Tibial nerve (tissue), 4 donors: ENCODE results near the gene CTNNBIP1. TPM values are rescaled to one million over a fixed set of nuclear protein-coding genes. Genes with fewer than 3 reads are reported as not detected.

ENCODE experiments used
- DNase-seq, 2 donors: peaks; one replicate each; pipeline ENCODE4 v3.0.0-alpha.2; 2019; ENCODE audit warnings: low spot score in 2 of 2
- H3K27ac ChIP-seq, 4 donors: fragments of 200-600 bp; sonication (generic) in 3 of 4; one replicate each; pipeline ENCODE4 v1.5.1; 2017 to 2019; ENCODE audit warnings: mild to moderate bottlenecking in 1 of 4
- H3K27me3 ChIP-seq, 2 donors: fragments of 200-600 bp; sonication (generic) in 1 of 2; one replicate each; pipeline versions ENCODE4 v1.5.1 to v1.6.0; 2017 to 2019
- H3K36me3 ChIP-seq, 3 donors: fragments of 200-600 bp; sonication (generic); one replicate each; pipeline ENCODE4 v1.5.1; 2018 to 2019
- H3K4me1 ChIP-seq, 4 donors: fragments of 200-600 bp; sonication (generic) in 3 of 4; one replicate each; pipeline ENCODE4 v1.5.1; 2017 to 2019
- H3K4me3 ChIP-seq, 4 donors: fragments of 200-600 bp; sonication (generic) in 3 of 4; one replicate each; pipeline ENCODE4 v1.5.1; 2017 to 2019; ENCODE audit warnings: mild to moderate bottlenecking in 1 of 4, moderate library complexity in 1 of 4
- H3K9me3 ChIP-seq, 4 donors: fragments of 200-600 bp; sonication (generic) in 3 of 4; one replicate each; pipeline ENCODE4 v1.5.1; 2017 to 2019
- EP300 ChIP-seq, 2 donors: sonication (generic); formaldehyde crosslinking; IDR thresholded peaks; one replicate each; pipeline ENCODE4 v1.6.1; 2017; ENCODE audit warnings: antibody characterized with exemption in 2 of 2, mild to moderate bottlenecking in 1 of 2
- POLR2A ChIP-seq, 2 donors: fragments of 450-650 bp; IDR thresholded peaks; one replicate each; pipeline ENCODE4 v1.6.1; 2017; ENCODE audit warnings: antibody characterized with exemption in 2 of 2, mild to moderate bottlenecking in 2 of 2, moderate library complexity in 2 of 2
- WGBS, 2 donors: methylation state at CpG; one replicate each; pipeline ENCODE4 v1.1.5; 2018; 5-methylcytosine and 5-hydroxymethylcytosine counted together
- total RNA-seq, 4 donors: library from RNA; depleted of rRNA; stranded (reverse); fragments of >200 nt; gene quantifications; one replicate each; pipeline ENCODE4 v1.1.0, GENCODE V29; 2016
- TF ChIP-seq, protein P1 (sequence below), 5 experiments: fragments of 200-600 bp in 3 of 5; fragments of 450-650 bp in 2 of 5; sonication (generic) in 3 of 5; IDR thresholded peaks; one replicate each; pipeline ENCODE4 v1.5.1; 2016 to 2019; ENCODE audit warnings: antibody characterized with exemption in 5 of 5, mild to moderate bottlenecking in 3 of 5, moderate library complexity in 2 of 5

Gene CTNNBIP1
- total RNA-seq, 4 donors from 2014 or later, result 17.0 to 24.9 (median 20.3) TPM

DNA sequence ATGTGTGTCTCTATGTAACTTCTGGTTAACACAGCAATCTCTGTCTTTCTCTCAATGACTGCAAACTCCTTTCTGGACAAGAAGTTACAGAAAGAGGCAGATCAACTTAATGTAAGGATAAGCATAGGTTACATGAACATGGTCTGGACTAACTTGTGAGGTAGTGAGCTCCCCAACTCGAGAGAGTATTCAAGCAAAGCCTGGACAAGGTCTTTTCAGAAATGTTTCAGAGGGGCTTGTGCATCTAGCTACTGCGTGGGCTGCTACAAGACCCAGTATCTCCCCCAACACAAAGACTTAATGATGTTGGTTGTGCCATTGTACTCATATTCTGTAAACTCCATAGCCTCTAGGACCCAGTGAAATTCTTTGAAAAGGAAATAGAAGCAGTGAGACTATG is 62.8 kb downstream of the CTNNBIP1 start:
- H3K4me1 ChIP-seq, result peaks cover 0 to 19% (median 0%) of the 10 kb centered on the region in 4 donors
- no peak for DNase-seq
- H3K36me3 ChIP-seq, result peaks cover 0 to 21% (median 0%) of the 10 kb centered on the region in 3 donors
- H3K9me3 ChIP-seq, result no peaks in the 10 kb centered on the region
- no peaks in the 10 kb centered on the region for H3K27me3 ChIP-seq
- no peak overlapping the region for H3K4me3 ChIP-seq
- 90 to 91% methylated on average over 2 of the region's 2 CpGs for WGBS, 2 donors
- TF ChIP-seq EP300 (IDR thresholded peaks at IDR 0.05) (no peak), POLR2A (IDR thresholded peaks at IDR 0.05) (no peak)
- TF ChIP-seq, protein P1, sequence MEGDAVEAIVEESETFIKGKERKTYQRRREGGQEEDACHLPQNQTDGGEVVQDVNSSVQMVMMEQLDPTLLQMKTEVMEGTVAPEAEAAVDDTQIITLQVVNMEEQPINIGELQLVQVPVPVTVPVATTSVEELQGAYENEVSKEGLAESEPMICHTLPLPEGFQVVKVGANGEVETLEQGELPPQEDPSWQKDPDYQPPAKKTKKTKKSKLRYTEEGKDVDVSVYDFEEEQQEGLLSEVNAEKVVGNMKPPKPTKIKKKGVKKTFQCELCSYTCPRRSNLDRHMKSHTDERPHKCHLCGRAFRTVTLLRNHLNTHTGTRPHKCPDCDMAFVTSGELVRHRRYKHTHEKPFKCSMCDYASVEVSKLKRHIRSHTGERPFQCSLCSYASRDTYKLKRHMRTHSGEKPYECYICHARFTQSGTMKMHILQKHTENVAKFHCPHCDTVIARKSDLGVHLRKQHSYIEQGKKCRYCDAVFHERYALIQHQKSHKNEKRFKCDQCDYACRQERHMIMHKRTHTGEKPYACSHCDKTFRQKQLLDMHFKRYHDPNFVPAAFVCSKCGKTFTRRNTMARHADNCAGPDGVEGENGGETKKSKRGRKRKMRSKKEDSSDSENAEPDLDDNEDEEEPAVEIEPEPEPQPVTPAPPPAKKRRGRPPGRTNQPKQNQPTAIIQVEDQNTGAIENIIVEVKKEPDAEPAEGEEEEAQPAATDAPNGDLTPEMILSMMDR (IDR thresholded peaks at IDR 0.05), result no peak
- H3K27ac ChIP-seq, result no peak overlapping the region

DNA sequence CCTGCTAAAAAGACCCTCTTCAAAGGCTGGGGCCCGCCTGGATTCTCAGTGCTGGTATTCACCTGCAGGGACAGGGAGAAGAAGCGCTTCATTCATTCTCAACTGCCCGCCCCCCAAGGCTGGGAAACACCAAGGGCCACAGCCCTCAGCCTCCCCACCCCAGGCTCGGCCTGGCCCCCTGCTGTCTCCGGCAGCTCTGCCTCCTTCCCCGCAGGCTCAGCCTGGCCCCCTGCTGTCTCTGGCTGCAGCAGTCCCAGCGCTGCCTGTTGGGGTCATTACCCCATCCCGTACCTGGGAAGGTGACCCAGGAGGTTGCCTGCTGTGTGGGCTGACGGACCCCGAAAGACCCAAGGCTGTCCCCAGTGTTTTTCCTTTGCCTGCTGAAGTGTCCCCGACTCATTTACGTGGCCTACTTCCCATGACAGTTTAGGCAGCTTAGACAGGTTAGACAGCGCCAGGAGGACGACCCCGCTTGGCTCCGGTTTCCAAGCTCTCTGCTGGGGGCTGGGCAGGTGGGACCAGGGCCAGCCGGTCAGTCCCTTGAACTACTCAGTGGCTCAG is 63.4 kb downstream of the CTNNBIP1 start:
- WGBS, 2 donors, result 63 to 73% methylated on average over 13 to 17 of the region's 17 CpGs
- peaks cover 0 to 19% (median 0%) of the 10 kb centered on the region in 4 donors for H3K4me1 ChIP-seq
- H3K9me3 ChIP-seq, result no peaks in the 10 kb centered on the region
- no peak overlapping the region for H3K27ac ChIP-seq
- TF ChIP-seq EP300 (IDR thresholded peaks at IDR 0.05) (no peak), POLR2A (IDR thresholded peaks at IDR 0.05) (no peak)
- TF ChIP-seq, protein P1 (IDR thresholded peaks at IDR 0.05), result no peak
- peaks cover 0 to 21% (median 0%) of the 10 kb centered on the region in 3 donors for H3K36me3 ChIP-seq
- no peak overlapping the region for H3K4me3 ChIP-seq
- no peak for DNase-seq
- H3K27me3 ChIP-seq, result no peaks in the 10 kb centered on the region

DNA sequence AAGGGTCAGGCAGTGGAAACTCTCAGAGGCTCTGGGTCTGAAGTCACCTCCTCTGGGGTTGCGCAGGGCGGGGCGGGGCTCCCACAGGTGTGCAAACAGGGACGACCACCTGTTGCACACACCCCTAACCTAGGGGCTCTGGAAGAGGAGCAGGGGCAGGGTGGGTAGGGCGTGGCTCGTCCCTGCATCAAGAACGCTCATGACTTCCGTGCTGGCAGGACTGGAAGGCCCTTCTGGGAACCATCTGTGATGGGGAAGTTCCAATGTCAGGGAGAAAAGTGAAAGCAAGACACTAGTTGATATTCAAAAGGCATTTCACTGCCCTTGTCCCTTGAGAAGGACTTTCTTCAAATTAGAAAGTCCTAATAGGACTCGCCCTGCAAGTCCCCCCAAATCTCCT is 64.2 kb downstream of the CTNNBIP1 start:
- WGBS, 2 donors, result 74 to 85% methylated on average over 8 to 9 of the region's 9 CpGs
- Histone ChIP-seq H3K9me3 (no peaks in the 10 kb centered on the region), H3K27ac (no peak overlapping the region)

DNA sequence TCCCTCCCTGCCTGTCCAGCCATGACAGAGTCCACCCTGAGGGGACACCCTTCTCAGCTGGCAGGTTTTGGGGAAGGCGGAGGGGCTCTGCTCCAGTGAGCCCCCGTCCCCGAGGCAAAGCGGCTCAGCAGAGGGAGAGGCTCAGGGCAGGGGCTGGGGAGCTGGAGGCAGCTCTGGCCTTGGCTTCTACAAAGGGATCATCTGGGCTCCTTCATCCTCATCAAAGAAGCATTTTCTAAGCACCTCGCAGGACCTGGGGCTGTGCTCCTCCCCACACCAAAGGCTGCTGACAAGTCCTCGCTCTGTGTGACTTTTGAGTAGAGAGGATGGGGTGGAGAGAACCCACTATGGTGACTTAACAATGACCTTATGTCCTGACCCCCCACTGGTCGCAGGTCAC is 65.3 kb downstream of the CTNNBIP1 start:
- TF ChIP-seq POLR2A (IDR thresholded peaks at IDR 0.05) (no peak), EP300 (IDR thresholded peaks at IDR 0.05) (no peak)
- TF ChIP-seq, protein P1 (IDR thresholded peaks at IDR 0.05), result no peak
- Histone ChIP-seq H3K27ac (no peak overlapping the region), H3K27me3 (no peaks in the 10 kb centered on the region), H3K9me3 (no peaks in the 10 kb centered on the region), H3K4me3 (no peak overlapping the region), H3K4me1 (peaks cover 0 to 19% (median 0%) of the 10 kb centered on the region in 4 donors), H3K36me3 (peaks cover 0 to 12% (median 0%) of the 10 kb centered on the region in 3 donors)
- no peak for DNase-seq
- WGBS, 2 donors, result 64 to 67% methylated on average over 6 to 7 of the region's 7 CpGs

More for the DNA sequence above, 64.2 kb downstream of the CTNNBIP1 start:
- DNase-seq, result no peak
- Histone ChIP-seq H3K36me3 (peaks cover 0 to 20% (median 0%) of the 10 kb centered on the region in 3 donors), H3K27me3 (no peaks in the 10 kb centered on the region), H3K4me3 (no peak overlapping the region), H3K4me1 (peaks cover 0 to 19% (median 0%) of the 10 kb centered on the region in 4 donors)
- TF ChIP-seq, protein P1 (IDR thresholded peaks at IDR 0.05), result no peak
- no peak for TF ChIP-seq POLR2A (IDR thresholded peaks at IDR 0.05)
- no peak for TF ChIP-seq EP300 (IDR thresholded peaks at IDR 0.05)

DNA sequence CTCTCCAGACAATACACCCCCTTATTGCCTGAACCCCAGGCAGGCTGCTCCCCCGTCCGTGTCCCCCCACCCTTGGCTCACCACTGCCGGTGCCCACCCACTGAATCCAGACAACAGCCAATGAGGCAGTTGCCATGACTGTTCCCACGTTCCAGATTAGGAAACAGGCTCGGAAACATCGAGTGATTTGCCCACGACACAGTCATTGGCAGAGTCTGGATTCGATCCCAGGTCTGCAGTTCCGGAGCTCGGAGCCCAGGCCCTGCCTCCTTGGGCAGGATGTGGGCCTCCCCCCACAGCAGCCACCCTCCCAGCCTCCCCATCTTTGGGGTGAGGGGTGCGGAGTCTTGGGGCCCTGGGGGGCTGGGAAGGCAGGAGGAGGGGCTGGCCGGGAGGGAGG is 66.0 kb downstream of the CTNNBIP1 start:
- 41 to 43% methylated on average over 5 to 11 of the region's 12 CpGs for WGBS, 2 donors
- TF ChIP-seq, protein P1 (IDR thresholded peaks at IDR 0.05), result no peak
- TF ChIP-seq EP300 (IDR thresholded peaks at IDR 0.05) (no peak), POLR2A (IDR thresholded peaks at IDR 0.05) (no peak)
- Histone ChIP-seq H3K4me1 (peaks cover 0 to 19% (median 0%) of the 10 kb centered on the region in 4 donors), H3K27me3 (no peaks in the 10 kb centered on the region), H3K9me3 (no peaks in the 10 kb centered on the region), H3K36me3 (peaks cover 0 to 7% (median 0%) of the 10 kb centered on the region in 3 donors), H3K27ac (no peak overlapping the region), H3K4me3 (no peak overlapping the region)
- no peak for DNase-seq
